Activated B cell treated with CpG ODN at 0.5 μM for 24 hours (primary cell): ENCODE data around the gene MRPL48. TPM values are rescaled to one million over a fixed set of nuclear protein-coding genes. Genes with fewer than 3 reads are reported as not detected.
"Not testable (repeated sequence)": the region's sequence is repeated elsewhere in the genome, so short reads cannot be mapped to it uniquely, and the experiment has no call there.

Experiments
- ATAC-seq: fragments of 200-7000 bp; cut with Tn5 transposase; one replicate; pipeline ENCODE4 v1.10.0; 2021; ENCODE audit warnings: low read depth, mild to moderate bottlenecking, moderate library complexity
- CTCF ChIA-PET: fragments of 350-600 bp; sonication (Branson Sonifier 250); formaldehyde crosslinking; loops from one replicate; lab custom pipeline; 2021; ENCODE audit warnings: antibody characterized with exemption; lab: Charles Lee
- POLR2A ChIA-PET: fragments of 350-600 bp; sonication (Branson Sonifier 250); formaldehyde crosslinking; loops from one replicate; lab custom pipeline; 2021; ENCODE audit warnings: antibody characterized with exemption; lab: Charles Lee
- DNase-seq: peaks from one replicate; pipeline ENCODE4 v3.0.0; 2022
- H3K27ac Mint-ChIP-seq: one replicate; pipeline ENCODE4 v1.8.0; 2020; ENCODE audit warnings: mixed read lengths
- H3K27me3 Mint-ChIP-seq: one replicate; pipeline ENCODE4 v1.8.0; 2021; ENCODE audit warnings: mixed read lengths
- H3K36me3 Mint-ChIP-seq: one replicate; pipeline ENCODE4 v1.8.0; 2021; ENCODE audit warnings: low read depth, mixed read lengths
- H3K4me1 Mint-ChIP-seq: one replicate; pipeline ENCODE4 v1.8.0; 2021; ENCODE audit warnings: mixed read lengths
- H3K4me3 Mint-ChIP-seq: one replicate; pipeline ENCODE4 v1.8.0; 2020; ENCODE audit warnings: mild to moderate bottlenecking, mixed read lengths
- H3K9me3 Mint-ChIP-seq: one replicate; pipeline ENCODE4 v1.8.0; 2020; ENCODE audit warnings: mixed read lengths
- intact Hi-C: fragments of 100-400 bp; cut with micrococcal nuclease; formaldehyde crosslinking; loops from one replicate; pipeline ENCODE4 v1.15.1; 2024
- total RNA-seq: library from RNA; stranded (reverse); gene quantifications from 2 replicates; pipeline ENCODE4 v1.2.3, GENCODE V29; 2022
- TF ChIP-seq, protein P1 (sequence below): fragments of 200-600 bp; IDR thresholded peaks from one replicate; pipeline ENCODE4 v1.8.0; 2022; ENCODE audit warnings: antibody characterized with exemption, mild to moderate bottlenecking

Gene MRPL48
- total RNA-seq, 1 donor from 2014 or later, result 38.3 TPM

DNA sequence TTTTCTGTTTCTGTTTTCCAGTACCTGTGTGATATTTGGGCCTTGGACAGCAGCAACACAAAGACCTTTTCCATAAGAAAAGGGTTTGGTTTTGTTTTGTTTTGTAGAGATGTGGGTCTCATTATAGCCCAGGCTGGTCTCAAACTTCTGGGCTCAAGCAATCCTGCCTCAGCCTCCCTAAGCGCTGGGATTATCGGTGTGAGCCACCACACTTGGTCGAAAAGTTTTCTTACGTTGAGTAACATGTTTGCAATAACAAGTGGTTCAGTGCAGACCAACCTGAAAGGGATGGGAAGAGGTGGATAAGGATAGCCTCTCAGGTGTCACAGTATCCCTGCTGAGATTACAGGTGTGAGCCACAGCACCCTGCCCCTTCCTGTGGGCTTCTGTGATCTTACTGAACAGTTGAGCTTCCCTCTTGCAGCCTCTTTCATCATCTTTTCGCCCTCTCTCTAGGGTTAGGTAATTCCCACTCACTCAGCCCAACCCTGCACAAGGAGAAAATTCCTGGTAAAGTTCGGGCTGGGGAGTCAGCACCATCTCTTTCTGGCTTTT, 3.5 kb upstream of the MRPL48 start:
- Mint-ChIP-seq H3K36me3 (peaks cover 9% of the 10 kb centered on the region), H3K4me3 (no peak overlapping the region), H3K27ac (no peak overlapping the region), H3K27me3 (peaks cover 2% of the 10 kb centered on the region), H3K9me3 (no peaks in the 10 kb centered on the region), H3K4me1 (peaks cover 13% of the 10 kb centered on the region)
- no peak for DNase-seq
- ChIA-PET CTCF (no interaction called here), POLR2A (interaction anchor here (1.4 kb wide), 1 partner anchor 21 kb away, joined by 10 read pairs; no protein-coding TSS in a partner anchor)
- intact Hi-C loops, result no loop called here
- TF ChIP-seq, protein P1, sequence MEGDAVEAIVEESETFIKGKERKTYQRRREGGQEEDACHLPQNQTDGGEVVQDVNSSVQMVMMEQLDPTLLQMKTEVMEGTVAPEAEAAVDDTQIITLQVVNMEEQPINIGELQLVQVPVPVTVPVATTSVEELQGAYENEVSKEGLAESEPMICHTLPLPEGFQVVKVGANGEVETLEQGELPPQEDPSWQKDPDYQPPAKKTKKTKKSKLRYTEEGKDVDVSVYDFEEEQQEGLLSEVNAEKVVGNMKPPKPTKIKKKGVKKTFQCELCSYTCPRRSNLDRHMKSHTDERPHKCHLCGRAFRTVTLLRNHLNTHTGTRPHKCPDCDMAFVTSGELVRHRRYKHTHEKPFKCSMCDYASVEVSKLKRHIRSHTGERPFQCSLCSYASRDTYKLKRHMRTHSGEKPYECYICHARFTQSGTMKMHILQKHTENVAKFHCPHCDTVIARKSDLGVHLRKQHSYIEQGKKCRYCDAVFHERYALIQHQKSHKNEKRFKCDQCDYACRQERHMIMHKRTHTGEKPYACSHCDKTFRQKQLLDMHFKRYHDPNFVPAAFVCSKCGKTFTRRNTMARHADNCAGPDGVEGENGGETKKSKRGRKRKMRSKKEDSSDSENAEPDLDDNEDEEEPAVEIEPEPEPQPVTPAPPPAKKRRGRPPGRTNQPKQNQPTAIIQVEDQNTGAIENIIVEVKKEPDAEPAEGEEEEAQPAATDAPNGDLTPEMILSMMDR, result no peak
- no peak for ATAC-seq

DNA sequence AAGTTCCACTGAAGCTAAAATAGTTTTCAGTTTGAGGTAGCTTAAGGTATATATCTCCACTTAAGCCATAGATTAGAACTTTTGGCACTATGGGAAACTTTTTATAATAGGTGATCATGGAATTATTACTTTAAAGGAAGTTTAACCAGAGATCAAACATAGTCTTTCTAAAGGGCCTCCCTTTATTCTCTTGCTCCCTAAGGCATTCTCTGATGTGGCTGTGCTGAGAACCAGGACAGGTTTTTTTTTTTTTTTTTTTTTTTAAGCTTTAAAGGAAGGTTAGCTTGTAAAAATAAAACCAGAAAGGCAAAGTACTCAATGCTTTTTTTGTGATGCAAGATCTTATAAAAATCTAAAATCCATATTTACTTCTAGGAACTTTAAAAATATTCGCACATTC, 2.9 kb upstream of the MRPL48 start:
- POLR2A ChIA-PET, result interaction anchor here (0.6 to 1.4 kb wide), 2 partner anchors 22 to 708 kb away, joined by 4 to 10 read pairs; no protein-coding TSS in a partner anchor

GRCh38 chr11:73785467-73785866, 2.2 kb upstream of the MRPL48 start:
- peaks cover 15% of the 10 kb centered on the region for H3K4me1 Mint-ChIP-seq
- H3K9me3 Mint-ChIP-seq, CTCF ChIA-PET, H3K36me3 Mint-ChIP-seq, H3K4me3 Mint-ChIP-seq, DNase-seq, H3K27me3 Mint-ChIP-seq, ATAC-seq, H3K27ac Mint-ChIP-seq: not testable (repeated sequence)
- POLR2A ChIA-PET, result interaction anchor here (0.6 to 1.4 kb wide), 2 partner anchors 22 to 707 kb away, joined by 4 to 10 read pairs; no protein-coding TSS in a partner anchor
- intact Hi-C loops, result loop anchor here (5.0 kb wide), 1 partner anchor 707 kb away; the partner anchor contains the start of gene LIPT2

More for the DNA sequence above, 2.9 kb upstream of the MRPL48 start:
- DNase-seq, result no peak
- Mint-ChIP-seq H3K36me3 (peaks cover 7% of the 10 kb centered on the region), H3K4me1 (peaks cover 15% of the 10 kb centered on the region), H3K4me3 (no peak overlapping the region), H3K27me3 (peaks cover 2% of the 10 kb centered on the region), H3K27ac (no peak overlapping the region), H3K9me3 (no peaks in the 10 kb centered on the region)
- no peak for ATAC-seq
- intact Hi-C loops, result loop anchor here (5.0 kb wide), 1 partner anchor 708 kb away; the partner anchor contains the start of gene LIPT2
- CTCF ChIA-PET, result no interaction called here
- TF ChIP-seq, protein P1, result no peak

GRCh38 chr11:73787051-73787642, 527 bp upstream of the MRPL48 start:
- H3K4me3 Mint-ChIP-seq, result peak overlapping the region; percentile 100
- H3K27me3 Mint-ChIP-seq, result no peaks in the 10 kb centered on the region
- no peak for DNase-seq
- TF ChIP-seq, protein P1, result no peak
- H3K4me1 Mint-ChIP-seq, result peaks cover 15% of the 10 kb centered on the region
- intact Hi-C loops, result loop anchor here (5.0 kb wide), 1 partner anchor 705 kb away; the partner anchor contains the start of gene LIPT2
- ChIA-PET POLR2A (interaction anchor here (1.0 to 2.2 kb wide), 4 partner anchors 8 to 384 kb away, joined by 3 to 68 read pairs (median 11); partner anchors contain the start of genes C2CD3, PPME1 and RAB6A), CTCF (interaction anchor here (1.5 kb wide), 1 partner anchor 8 kb away, joined by 3 read pairs; no protein-coding TSS in a partner anchor)
- H3K27ac Mint-ChIP-seq, result peak overlapping the region; percentile 100
- ATAC-seq, result no peak
- peaks cover 11% of the 10 kb centered on the region for H3K36me3 Mint-ChIP-seq
- H3K9me3 Mint-ChIP-seq, result no peaks in the 10 kb centered on the region

- H3K9me3 Mint-ChIP-seq, result no peaks in the 10 kb centered on the region
- ATAC-seq (no peak), DNase-seq (no peak)
- TF ChIP-seq, protein P1, result no peak
- H3K4me1 Mint-ChIP-seq, result peaks cover 15% of the 10 kb centered on the region
- intact Hi-C loops, result loop anchor here (5.0 kb wide), 1 partner anchor 703 kb away; the partner anchor contains the start of gene LIPT2
- ChIA-PET CTCF (no interaction called here), POLR2A (no interaction called here)
- peaks cover 17% of the 10 kb centered on the region for H3K36me3 Mint-ChIP-seq
- no peaks in the 10 kb centered on the region for H3K27me3 Mint-ChIP-seq
- peak overlapping the region; percentile 14 for H3K27ac Mint-ChIP-seq
- peak overlapping the region; percentile 100 for H3K4me3 Mint-ChIP-seq
Observed at GRCh38 chr11:73789279-73789670, 1.6 kb downstream of the MRPL48 start.
